Fibroblast of skin of left biceps (primary cell): ENCODE measurements around the gene INPP1.
"Not testable (repeated sequence)": the region's sequence is repeated elsewhere in the genome, so short reads cannot be mapped to it uniquely, and the experiment has no call there.

Experiments
- DNase-seq, 2 experiments: peaks; one replicate each; pipeline ENCODE4 v3.0.0-alpha.2; 2013; ENCODE audit warnings: low read depth in 2 of 2

INPP1 gene

DNA sequence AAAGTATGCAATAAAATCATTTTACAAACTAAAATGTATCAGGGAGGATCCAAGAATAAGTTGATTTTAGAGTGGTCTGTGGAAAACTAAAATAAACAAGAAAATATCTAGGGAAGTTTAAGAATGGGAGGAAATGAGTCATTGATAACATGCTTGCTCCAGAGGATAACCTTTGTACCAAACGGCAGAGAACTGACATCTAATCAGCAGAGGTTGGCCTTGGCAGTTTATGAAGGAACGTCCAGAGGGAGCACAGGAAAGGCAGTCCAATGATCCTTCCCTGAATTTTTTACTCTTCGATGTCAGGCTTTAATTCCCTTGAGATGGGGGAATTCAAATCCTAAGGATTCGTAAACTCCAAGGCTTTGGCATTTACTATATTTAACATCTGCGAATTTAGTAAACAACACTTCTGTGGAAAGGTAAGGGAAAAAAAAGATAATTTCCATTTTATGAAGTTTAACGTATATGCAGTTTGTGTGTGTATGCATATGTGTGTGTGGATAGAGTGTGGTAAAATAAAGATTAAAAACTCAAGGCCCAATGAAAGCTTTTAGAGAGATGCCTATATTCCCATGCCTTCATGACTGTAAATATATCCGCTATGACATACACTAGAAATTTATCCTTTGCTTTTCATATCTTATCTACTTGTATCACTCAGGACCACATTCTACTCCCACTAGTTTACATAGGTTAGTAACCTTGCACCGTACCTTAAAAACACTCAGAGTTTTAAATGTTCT, 8.7 kb upstream of the INPP1 start:
- DNase-seq: no peak

DNA sequence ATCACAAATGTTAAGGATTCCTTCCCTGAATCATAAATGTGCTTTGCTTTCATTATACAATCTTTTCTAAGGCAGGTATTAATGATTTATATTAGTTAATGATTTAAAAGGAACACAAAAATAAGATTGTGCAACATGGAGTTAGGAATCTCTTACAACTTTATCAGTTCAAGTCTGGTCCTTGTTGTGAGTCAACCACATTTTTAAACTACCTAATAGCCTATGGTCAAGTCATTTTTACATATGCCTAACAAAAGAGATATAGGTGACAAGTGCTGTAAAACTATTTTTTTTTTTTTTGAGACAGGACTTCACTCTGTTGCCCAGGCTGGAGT, 8.2 kb upstream of the INPP1 start:
- no peak for DNase-seq

DNA sequence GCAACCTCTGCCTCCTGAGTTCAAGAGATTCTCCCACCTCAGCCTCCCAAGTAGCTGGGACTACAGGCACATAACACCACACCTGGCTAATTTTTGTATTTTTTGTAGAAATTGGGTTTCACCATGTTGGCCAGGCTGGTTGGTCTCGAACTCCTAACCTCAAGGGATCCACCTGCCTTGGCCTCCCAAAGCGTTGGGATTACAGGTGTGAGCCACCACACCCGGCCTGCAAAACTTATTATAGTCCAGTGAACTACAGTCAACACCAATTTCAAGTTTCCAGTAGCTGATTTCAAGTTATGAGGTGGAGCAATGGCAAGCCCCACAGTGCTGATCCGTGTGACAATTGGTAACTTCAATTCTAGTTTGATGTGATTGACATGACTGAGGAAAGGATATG, 7.8 kb upstream of the INPP1 start:
- DNase-seq: not testable (repeated sequence)

DNA sequence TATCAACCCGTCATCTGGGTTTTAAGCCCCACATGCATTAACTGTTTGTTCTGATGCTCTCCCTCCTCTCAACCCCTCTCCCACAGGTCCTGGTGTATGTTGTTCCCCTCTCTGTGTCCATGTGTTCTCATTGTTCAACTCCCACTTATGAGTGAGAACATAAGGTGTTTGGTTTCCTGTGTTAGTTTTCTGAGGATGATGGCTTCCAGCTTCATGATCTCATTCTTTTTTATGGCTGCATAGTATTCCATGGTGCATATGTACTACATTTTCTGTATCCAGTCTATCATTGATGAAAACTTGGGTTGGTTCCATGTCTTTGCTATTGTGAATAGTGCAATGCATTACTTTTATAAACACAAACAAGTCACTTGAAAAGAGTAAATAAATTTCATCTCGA, 7.0 kb upstream of the INPP1 start:
- DNase-seq: no peak

DNA sequence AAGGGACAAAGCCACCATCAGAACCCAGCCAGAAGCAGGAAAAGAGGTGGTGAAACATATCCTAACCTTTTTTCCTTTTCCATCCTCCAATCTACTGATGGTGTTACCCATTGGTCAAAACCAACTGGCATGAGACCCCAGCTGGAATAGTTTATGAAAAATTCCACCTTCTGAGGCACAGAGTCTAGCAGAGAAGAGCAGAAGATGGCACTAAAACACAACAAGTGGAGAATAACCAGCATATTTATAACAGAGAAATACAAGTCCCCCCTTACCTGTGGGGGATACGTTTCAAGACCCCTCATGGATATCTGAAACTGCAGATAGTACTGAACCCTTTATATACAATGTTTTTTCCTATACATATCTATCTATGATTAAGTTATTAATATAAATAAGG, 4.9 kb upstream of the INPP1 start:
- DNase-seq: no peak

DNA sequence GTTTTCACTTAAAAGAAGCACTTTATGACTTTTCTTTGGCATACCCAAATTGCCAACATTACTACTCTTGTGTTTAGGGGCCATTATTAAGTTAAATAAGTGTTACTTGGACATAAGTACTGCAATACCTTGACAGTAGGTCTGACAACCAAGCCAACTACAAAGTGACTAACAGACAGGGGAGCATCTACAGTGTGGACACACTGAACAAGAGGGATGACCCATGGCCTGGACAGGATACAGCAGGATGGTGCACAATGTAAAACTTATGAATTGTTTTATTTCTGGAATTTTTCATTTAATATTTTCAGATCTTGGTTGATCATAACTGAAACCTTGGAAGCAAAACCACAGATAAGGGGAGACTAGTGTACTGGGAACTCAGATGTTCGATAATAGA, 4.0 kb upstream of the INPP1 start:
- no peak for DNase-seq

DNA sequence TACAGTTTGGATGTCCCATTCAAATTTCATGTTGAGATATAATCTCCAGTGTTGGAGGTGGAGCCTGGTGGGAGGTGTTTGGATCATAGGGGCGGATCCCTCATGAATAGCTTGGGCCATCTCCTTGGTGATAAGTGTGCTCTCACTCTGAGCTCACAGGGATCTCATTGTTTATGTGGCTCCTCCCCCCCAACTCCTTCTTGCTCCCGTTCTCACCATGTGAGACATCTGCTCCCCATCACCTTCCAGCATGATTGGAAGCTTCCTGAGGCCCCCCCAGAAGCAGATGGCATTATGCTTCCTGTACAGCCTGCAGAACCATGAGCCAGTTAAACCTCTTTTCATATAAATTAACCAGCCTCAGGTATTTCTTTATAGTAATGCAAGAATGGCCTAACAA, 3.0 kb upstream of the INPP1 start:
- DNase-seq: no peak

DNA sequence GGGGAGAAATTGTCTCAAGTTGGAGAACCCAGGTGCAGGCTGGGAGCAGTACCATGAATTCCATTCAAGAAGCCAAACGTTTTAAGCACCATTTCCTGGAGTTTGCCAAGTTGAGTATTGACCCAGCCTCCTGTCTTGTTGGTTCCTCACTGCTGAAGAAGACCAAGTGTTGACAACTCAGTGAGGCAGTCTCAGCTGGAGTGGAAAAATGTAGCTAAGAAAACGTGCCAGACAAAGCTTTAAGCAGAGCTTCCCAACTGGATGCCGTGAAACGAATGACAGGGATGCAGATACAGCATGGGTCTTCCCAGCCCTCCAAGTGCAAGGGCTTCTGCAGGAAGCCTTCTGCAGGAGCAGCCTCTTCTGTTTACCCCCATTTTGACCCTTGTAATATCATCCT, 778 bp upstream of the INPP1 start:
- no peak for DNase-seq

DNA sequence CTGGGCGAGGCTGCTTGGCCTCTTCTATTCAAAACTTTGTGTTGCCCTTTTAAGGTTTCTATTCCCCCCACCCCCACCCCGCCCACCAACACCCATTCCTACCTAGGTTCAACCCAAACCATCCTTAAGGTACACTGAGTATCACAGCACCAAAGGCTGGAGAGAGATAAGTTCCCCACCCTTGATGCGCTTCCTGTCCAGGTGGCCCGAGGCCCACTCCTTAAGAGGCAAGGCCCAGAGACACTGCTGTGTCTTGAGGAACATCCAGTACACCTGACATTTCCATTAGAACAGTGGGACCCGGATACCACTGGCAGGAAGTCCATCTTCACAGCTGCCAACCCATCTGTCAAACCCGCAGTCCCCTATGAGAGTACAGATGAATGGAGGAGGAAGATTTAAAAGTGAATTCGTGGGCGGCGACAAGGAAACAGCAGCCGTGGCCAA, 277 bp upstream of the INPP1 start:
- DNase-seq: no peak

DNA sequence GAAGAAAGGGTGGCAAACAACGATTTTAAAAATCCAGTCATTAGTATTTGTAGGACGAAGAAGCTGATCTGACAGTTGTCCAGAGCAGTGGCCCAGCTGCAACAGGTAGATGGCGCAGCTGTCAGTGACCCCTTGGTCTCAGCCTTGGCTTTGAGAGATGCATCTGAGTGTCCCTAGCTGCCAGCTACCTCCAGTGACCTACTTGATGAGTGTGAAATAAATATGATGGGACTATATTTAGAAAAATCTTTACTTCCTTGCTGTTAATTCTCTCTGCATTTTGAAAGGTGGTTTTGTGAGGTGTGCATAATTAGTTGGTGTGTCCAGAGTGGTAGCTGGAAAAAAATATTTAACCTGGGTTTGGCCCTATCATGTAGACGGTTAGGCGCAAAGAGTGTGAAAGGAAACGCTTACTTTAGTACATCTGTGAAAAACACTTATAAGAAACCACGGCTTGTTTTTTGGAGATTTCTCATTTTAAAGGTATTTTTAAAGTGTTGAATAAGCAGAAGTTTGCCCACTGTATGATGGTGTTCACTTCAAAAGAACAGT, 963 bp downstream of the INPP1 start:
- DNase-seq: no peak

DNA sequence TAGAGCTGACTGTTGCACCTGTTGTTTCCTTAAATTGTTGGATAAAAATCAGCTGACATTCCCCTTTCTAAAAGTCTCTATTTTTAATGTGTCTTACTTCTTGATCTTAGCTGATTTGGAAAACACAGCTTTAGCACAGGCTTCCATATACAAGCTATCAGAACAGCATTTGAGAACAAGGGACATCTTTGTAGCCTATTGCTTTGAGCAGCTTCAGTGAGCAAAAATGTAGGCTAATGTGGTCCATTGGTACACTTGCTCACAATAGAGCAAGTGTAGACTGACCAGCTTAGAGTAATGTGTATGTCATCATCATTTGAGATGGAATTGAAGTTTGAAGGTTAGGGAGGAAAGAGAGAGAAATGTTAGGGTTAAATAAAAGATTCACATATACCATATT, 7.0 kb downstream of the INPP1 start:
- no peak for DNase-seq

DNA sequence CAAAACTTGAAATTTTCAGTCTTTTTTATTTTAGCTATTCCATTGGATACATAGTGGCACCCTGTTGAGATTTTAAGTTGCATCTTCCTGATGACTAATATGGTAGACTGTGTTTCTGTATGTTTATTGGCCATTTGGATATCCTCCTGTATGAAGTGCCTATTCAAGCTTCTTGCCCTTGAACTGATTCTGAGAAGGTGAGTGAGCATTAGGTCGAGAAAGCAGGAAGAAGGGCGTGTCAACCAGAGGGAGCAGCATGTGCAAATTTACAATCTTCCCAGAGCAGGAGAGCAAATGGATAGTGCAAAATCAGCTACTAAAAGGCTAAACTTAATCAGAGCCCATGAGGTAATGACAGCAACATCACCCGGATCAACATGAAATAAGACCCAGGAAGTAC, 8.6 kb downstream of the INPP1 start:
- DNase-seq: no peak

DNA sequence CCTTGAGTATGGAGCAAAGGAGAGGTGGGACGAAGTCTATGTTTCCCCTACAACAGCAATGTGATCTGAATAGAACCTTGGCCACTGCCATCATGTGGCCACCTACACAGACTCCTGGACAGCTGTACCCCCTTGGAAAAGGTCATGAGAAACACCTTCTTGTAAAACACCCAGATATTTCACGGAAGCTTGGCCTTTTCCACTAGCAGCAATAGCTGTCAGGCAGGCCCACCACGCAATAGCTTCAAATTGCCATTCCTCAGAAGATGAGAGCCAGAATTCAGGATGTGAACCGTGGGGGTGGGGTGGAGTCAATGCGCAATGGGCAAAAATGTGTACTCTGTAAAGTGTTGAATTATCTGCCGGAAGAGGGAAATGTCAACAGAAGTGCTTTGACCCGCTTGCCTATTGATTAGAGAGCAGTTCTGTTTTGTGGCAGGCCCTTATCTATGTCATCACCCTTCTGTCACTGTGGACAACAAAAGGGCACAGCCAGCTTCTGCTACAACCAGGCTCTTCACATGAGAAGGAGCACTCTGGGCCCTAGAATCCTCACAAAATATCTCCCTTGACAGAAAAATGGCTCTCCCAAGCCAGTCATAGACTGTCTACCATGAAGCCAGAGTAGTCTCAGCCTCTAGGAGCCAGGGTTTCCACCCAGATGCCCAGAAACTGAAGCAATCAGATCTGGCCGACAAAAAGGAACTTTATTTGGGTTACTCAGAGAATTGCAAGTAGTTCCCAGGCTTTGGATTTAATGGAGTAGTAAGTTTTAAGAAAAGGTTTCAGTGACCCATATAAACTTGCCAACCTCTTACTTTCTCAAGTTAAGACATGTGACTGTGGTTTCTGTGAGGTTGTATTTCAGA, 9.5 kb downstream of the INPP1 start:
- DNase-seq: no peak

DNA sequence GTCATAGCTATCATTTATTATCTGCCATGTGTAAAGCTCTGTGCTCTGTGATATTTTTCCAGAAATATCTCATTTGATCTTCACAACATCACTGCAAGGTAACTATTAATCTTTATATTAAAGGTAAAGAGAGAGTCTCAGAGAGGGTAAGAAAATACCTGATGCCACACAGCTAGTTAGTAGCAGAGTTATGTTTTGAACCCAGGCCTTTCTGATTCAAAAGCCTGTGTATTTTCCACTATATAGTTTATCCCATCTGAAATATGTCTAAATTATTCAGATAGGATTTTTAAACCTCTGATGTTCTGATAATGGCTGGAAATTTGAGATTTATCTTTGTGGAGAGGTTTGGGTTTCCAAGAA, 10.1 kb downstream of the INPP1 start:
- DNase-seq: no peak

DNA sequence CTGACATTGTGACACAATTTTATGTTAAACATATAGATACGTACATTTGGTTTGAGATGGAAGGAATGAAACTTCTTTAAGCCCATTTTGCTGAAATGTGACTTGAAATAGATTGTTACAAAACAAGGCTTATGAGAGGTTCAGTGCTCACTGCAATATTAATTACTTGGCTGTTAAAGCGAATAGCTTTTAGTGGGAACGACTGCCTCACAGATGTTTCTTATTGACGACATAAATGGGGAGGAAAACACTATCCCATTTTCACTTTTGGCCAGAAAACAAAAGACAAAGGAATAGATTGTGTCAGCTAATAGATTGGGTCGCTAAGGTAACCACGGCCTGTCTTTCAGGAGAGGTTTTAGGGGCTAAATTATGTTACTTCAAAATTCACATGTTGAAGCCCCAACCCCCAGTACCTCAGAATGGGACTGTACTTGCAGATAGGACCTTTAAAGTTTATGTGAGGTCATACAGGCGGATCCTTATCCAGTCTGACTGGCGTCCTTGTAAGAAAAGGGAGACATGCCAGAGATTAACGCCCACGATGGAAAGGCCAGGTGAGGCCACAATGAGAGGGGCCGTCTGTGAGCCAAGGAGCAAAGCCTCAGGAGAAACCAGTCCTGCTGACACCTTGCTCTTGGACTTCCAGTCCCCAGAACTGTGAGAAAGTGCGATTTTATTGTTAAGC, 10.8 kb downstream of the INPP1 start:
- no peak for DNase-seq

DNA sequence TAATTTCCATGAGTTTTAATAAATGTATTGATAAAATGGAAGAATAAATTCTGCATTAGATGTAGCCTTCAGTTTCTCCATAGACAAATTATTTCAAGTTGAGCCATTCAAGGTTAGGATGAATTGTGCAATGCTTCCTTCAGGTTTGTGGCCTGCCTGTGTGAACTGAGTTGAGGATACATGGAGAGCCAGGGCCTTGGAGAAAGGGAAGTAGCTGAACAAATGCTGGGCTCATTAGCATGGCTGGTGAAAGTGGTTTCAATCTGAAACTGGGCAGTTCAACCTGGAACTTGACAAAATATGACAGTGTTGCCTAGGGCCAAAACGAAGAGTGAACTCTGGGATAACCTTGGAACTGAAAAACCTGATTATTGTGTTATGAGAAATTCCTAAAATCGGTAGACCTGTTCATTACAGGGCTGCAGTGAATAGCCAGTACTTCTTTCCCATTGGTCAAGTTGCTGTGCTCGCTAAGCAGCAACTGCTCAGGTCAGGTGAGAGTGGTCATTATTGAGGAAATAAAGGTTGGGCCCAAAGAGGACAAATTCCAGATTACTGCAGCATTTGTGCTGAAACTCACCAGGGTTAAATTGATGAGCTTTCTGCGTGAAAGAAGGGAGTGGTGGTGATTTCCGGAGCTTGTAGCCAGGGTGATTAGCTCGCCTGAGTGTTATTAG, 12.7 kb downstream of the INPP1 start:
- DNase-seq: no peak

DNA sequence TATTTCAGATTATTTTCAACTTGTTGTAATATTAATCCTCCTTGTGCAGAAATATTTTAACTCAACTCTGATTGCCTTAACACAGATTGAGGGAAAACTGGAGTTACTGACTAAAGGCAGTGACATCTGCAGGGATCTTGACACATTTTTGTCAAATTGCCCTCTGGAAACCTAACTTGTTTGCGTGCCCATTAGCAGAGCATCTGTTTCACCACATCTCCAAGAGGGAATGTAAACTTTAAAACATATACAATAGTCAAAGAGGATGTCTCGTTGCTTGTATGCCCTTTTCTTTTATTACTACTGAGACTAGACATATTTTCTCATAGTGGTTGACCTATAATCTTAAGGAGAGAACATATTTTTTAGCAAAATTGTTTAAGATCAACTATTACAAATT, 14.2 kb downstream of the INPP1 start:
- no peak for DNase-seq

DNA sequence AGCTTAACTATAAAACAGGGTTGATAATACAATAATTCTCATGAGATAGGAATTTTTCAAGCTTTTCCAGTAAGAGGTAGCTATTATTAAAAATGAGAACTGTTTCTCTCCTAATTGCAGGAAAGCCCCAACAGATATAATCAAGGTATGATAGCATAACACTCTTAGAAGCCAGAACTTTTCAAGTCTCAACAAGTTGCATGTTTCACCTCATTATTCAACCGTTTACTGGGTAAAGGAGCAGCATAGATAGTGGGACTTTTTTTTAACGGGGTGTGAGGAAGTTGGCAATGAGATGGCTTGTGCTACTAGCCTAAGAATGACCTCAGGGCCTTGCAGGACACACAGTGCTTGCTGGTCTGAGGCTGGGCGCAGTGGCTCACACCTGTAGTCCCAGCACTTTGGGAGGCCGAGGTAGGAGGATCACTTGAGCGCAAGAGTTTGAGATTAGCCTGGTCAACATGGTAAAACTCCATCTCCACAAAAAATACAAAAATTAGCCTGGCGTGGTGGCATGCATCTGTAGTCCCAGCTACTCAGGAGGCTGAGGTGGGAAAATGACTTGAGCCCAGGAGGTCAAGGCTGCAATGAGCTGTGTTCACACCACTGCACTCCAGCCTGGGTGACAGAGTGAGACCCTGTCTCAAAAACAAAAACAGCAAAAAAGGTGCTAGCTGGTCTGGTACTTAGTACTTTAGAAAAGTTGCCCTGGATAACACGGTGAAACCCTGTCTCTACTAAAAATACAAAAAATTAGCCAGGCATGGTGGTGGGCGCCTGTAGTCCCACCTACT, 15.5 kb downstream of the INPP1 start:
- not testable (repeated sequence) for DNase-seq

DNA sequence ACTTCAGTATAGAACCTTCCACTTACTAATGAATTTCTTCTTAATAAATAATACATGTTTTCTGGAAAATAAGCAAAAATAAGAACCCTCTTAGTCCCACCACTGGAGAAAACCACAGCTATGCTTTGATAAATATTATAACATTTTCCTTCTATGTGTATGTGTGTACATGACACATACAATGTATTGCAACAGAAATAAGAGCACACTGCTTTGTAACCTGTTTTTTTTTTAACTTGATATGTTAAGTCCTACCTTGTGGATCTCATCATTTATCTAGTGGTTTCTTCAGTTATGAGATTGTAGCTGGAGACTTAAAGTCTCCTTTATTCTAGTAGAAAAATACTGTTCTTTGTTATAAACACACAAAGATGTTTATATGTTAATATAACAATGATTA, 17.2 kb downstream of the INPP1 start:
- no peak for DNase-seq

DNA sequence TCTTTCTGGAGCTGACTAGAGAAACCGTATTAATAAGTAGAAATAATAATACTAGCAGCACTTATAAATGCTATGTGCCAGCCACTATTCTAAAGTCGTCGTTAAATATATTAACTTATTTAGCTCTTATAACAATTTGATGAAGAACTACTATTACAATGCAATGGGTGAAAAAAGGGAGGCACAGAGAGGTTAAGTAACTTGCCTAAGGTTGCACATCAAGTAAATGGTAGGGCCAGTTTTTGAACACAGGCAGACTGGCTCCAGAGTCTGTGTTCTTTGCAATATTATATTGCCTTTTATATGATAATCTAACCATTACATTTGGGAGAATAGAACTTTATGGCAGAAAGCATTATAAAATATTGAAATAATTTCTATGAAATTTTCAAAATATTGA, 17.6 kb downstream of the INPP1 start:
- no peak for DNase-seq

DNA sequence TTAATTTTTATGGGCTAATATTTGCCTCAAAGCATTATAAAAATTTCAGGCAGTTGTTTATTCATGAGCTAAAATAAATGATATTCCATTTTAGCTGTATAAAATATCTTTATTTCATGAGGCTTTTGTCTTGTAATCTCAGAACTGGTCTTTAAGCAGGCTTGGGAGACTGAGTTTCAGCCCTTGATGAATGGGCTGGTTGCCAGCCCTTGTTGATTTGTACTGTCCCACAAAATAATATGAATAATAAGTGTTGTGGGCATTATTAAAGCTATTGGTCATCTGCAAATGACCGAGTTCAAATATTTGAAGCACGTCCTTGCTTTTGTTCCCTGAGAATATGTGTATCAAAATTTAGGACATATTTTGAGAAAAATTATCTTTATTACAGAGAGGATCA, 18.2 kb downstream of the INPP1 start:
- DNase-seq: no peak
